H1 (cell line): Measurements from ENCODE around the gene CFAP91. TPM values are rescaled to one million over a fixed set of nuclear protein-coding genes. Genes with fewer than 3 reads are reported as not detected.

Source experiments
- CTCF ChIA-PET: fragments of 300-600 bp; sonication (Branson Sonifier 250); formaldehyde crosslinking; loops from one replicate; lab custom pipeline; 2021; ENCODE audit not compliant: partially characterized antibody; lab: Charles Lee
- POLR2A ChIA-PET: fragments of 300-600 bp; sonication (Branson Sonifier 250); formaldehyde crosslinking; loops from one replicate; lab custom pipeline; 2021; ENCODE audit warnings: inconsistent platforms; ENCODE audit not compliant: partially characterized antibody; lab: Charles Lee
- DNase-seq, 2 experiments: peaks; one replicate each; pipeline versions ENCODE4 v3.0.0 to v3.0.0-alpha.2; 2010 to 2022; ENCODE audit warnings: low spot score in 2 of 2, low read depth in 1 of 2, mixed read lengths in 1 of 2
- FAIRE-seq: peaks from 2 replicates; lab custom pipeline; 2011; peaks lifted over from hg19 to GRCh38; lab: Jason Lieb, UNC
- H2AFZ ChIP-seq: 2 replicates; pipeline ENCODE4 v1.8.1; 2012; ENCODE audit warnings: low read length, inconsistent platforms
- H2AK5ac ChIP-seq: 2 replicates; pipeline ENCODE4 v1.6.1; 2013; ENCODE audit warnings: low read depth, low read length
- H2BK120ac ChIP-seq: replicated peaks from 2 replicates; pipeline ENCODE3; 2013; ENCODE audit warnings: low read depth, low read length, inconsistent platforms
- H2BK12ac ChIP-seq: 2 replicates; pipeline ENCODE4 v1.6.1; 2013; ENCODE audit warnings: low read depth, low read length
- H2BK15ac ChIP-seq: 2 replicates; pipeline ENCODE4 v1.6.1; 2013; ENCODE audit warnings: low read length
- H2BK20ac ChIP-seq: 2 replicates; pipeline ENCODE4 v1.6.1; 2013; ENCODE audit warnings: low read length
- H2BK5ac ChIP-seq: 2 replicates; pipeline ENCODE4 v1.6.1; 2013; ENCODE audit warnings: low read depth, low read length
- H3K14ac ChIP-seq: 2 replicates; pipeline ENCODE4 v1.6.1; 2013; ENCODE audit warnings: inconsistent platforms; ENCODE audit not compliant: insufficient read length
- H3K18ac ChIP-seq: 2 replicates; pipeline ENCODE4 v1.6.1; 2013; ENCODE audit warnings: low read length; ENCODE audit errors: extremely low read depth
- H3K23ac ChIP-seq: 2 replicates; pipeline ENCODE4 v1.6.1; 2013; ENCODE audit warnings: inconsistent platforms; ENCODE audit not compliant: insufficient read length
- H3K23me2 ChIP-seq: 2 replicates; pipeline ENCODE4 v1.6.1; 2013; ENCODE audit warnings: low read depth, low read length
- H3K27ac ChIP-seq: 2 replicates; pipeline ENCODE4 v1.6.1; 2011; ENCODE audit warnings: low read depth, low read length, inconsistent platforms
- H3K27me3 ChIP-seq, 4 experiments: replicated peaks in 1 of 4; 1 replicate in 1 of 4; 2 replicates in 3 of 4; pipeline versions ENCODE4 v1.6.1 to v1.8.1; 2011 to 2013; ENCODE audit warnings: low read length in 3 of 4, mild to moderate bottlenecking in 3 of 4, inconsistent platforms in 2 of 4, mixed read lengths in 2 of 4, moderate library complexity in 1 of 4; ENCODE audit not compliant: control insufficient read depth in 3 of 4, insufficient read depth in 3 of 4; ENCODE audit errors: extremely low read depth in 1 of 4
- H3K36me3 ChIP-seq, 4 experiments: 2 replicates each; pipeline versions ENCODE4 v1.6.1 to v1.8.1; 2011 to 2013; ENCODE audit warnings: mild to moderate bottlenecking in 4 of 4, low read length in 3 of 4, moderate library complexity in 2 of 4, control low read depth in 1 of 4, inconsistent platforms in 1 of 4; ENCODE audit not compliant: insufficient read depth in 4 of 4, control insufficient read depth in 2 of 4
- H3K4ac ChIP-seq: replicated peaks from 2 replicates; pipeline ENCODE3; 2013; ENCODE audit warnings: low read length, low read depth, mixed read lengths, inconsistent platforms; ENCODE audit not compliant: insufficient read length
- H3K4me1 ChIP-seq, 4 experiments: replicated peaks in 1 of 4; 1 replicate in 1 of 4; 2 replicates in 3 of 4; pipeline versions ENCODE4 v1.6.1 to v1.8.1; 2011 to 2013; ENCODE audit warnings: low read length in 3 of 4, inconsistent platforms in 2 of 4, mixed read lengths in 1 of 4; ENCODE audit not compliant: insufficient read depth in 4 of 4, control insufficient read depth in 3 of 4
- H3K4me2 ChIP-seq, 2 experiments: 2 replicates each; pipeline versions ENCODE4 v1.6.1 to v1.8.1; 2011 to 2013; ENCODE audit warnings: low read depth in 2 of 2, low read length in 2 of 2, control low read depth in 1 of 2, inconsistent platforms in 1 of 2, mild to moderate bottlenecking in 1 of 2; ENCODE audit not compliant: insufficient read depth in 1 of 2
- H3K4me3 ChIP-seq, 4 experiments: fragments of 200-600, 300-600 bp in 1 of 4; sonication (generic), shearing (Covaris generic), sonication (Bioruptor Twin) in 1 of 4; 2 replicates each; pipeline versions ENCODE4 v1.5.1 to v1.8.1; 2011 to 2016; ENCODE audit warnings: low read length in 4 of 4, low read depth in 3 of 4, control low read depth in 2 of 4, inconsistent platforms in 2 of 4, mild to moderate bottlenecking in 2 of 4, mixed read lengths in 1 of 4, moderate library complexity in 1 of 4; ENCODE audit not compliant: insufficient read depth in 2 of 4; ENCODE audit errors: extremely low read depth in 1 of 4
- H3K56ac ChIP-seq: replicated peaks from 2 replicates; pipeline ENCODE3; 2013; ENCODE audit warnings: low read depth, mild to moderate bottlenecking, mixed read lengths, low read length, inconsistent platforms; ENCODE audit not compliant: insufficient read length
- H3K79me1 ChIP-seq: 2 replicates; pipeline ENCODE4 v1.6.1; 2013; ENCODE audit warnings: low read depth, low read length, control low read depth
- H3K79me2 ChIP-seq, 2 experiments: 2 replicates each; pipeline versions ENCODE4 v1.6.1 to v1.8.1; 2012 to 2013; ENCODE audit warnings: low read length in 2 of 2, mild to moderate bottlenecking in 2 of 2, inconsistent platforms in 1 of 2; ENCODE audit not compliant: insufficient read depth in 2 of 2, control insufficient read depth in 1 of 2
- H3K9ac ChIP-seq, 4 experiments: replicated peaks in 1 of 4; 1 replicate in 1 of 4; 2 replicates in 3 of 4; pipeline versions ENCODE4 v1.6.1 to v1.8.1; 2011 to 2013; ENCODE audit warnings: low read depth in 3 of 4, low read length in 3 of 4, control low read depth in 2 of 4, mild to moderate bottlenecking in 2 of 4, moderate library complexity in 2 of 4, inconsistent platforms in 1 of 4; ENCODE audit errors: extremely low read depth in 1 of 4
- H3K9me3 ChIP-seq, 2 experiments: 2 replicates each; pipeline versions ENCODE4 v1.6.1 to v1.8.1; 2012 to 2013; ENCODE audit warnings: mild to moderate bottlenecking in 2 of 2, moderate library complexity in 2 of 2, control low read depth in 1 of 2, inconsistent platforms in 1 of 2, low read depth in 1 of 2, low read length in 1 of 2, mixed read lengths in 1 of 2; ENCODE audit not compliant: insufficient read depth in 2 of 2
- H4K20me1 ChIP-seq, 2 experiments: replicated peaks in 1 of 2; 2 replicates each; pipeline versions ENCODE3 to v1.8.1; 2011 to 2013; ENCODE audit warnings: inconsistent platforms in 2 of 2, low read length in 2 of 2, mild to moderate bottlenecking in 1 of 2; ENCODE audit not compliant: insufficient read depth in 2 of 2, control insufficient read depth in 1 of 2
- H4K5ac ChIP-seq: 2 replicates; pipeline ENCODE4 v1.6.1; 2013; ENCODE audit warnings: low read length, low read depth, mixed read lengths, inconsistent platforms; ENCODE audit not compliant: insufficient read length
- H4K8ac ChIP-seq: 2 replicates; pipeline ENCODE4 v1.8.0; 2013; ENCODE audit warnings: mild to moderate bottlenecking, moderate library complexity, low read length, inconsistent platforms; ENCODE audit not compliant: insufficient read depth; ENCODE audit errors: extremely low read depth
- H4K91ac ChIP-seq: replicated peaks from 2 replicates; pipeline ENCODE3; 2013; ENCODE audit warnings: low read length, mixed read lengths, inconsistent platforms; ENCODE audit not compliant: insufficient read length
- ATF3 ChIP-seq: IDR thresholded peaks from 2 replicates; pipeline ENCODE4 v1.6.1; 2011; ENCODE audit warnings: low read depth, mild to moderate bottlenecking, low read length; ENCODE audit not compliant: insufficient read depth
- CHD2 ChIP-seq: IDR thresholded peaks from 2 replicates; pipeline ENCODE4 v1.6.1; 2012; ENCODE audit warnings: low read length, improper control_type of control experiment
- HDAC6 ChIP-seq: IDR thresholded peaks from one replicate; pipeline ENCODE4 v1.7.1; 2012; ENCODE audit warnings: low read depth, mild to moderate bottlenecking, inconsistent platforms, low read length, moderate library complexity
- KDM5A ChIP-seq: fragments of 200-600 bp; IDR thresholded peaks from 2 replicates; pipeline ENCODE4 v1.7.1; 2012; ENCODE audit warnings: mild to moderate bottlenecking, low read length, inconsistent platforms, mixed read lengths
- NANOG ChIP-seq: IDR thresholded peaks from 2 replicates; pipeline ENCODE4 v1.6.1; 2011; ENCODE audit warnings: low read length, low read depth, mild to moderate bottlenecking, inconsistent platforms; ENCODE audit not compliant: insufficient read depth, poor library complexity, severe bottlenecking
- SIX5 ChIP-seq: IDR thresholded peaks from 2 replicates; pipeline ENCODE4 v1.6.1; 2011; ENCODE audit warnings: mild to moderate bottlenecking, low read depth, low read length
- WGBS, 2 experiments: shearing (Covaris generic) in 1 of 2; methylation state at CpG; one replicate each; pipeline versions ENCODE4 v1.1.6 to v1.1.7; 2013 to 2015; ENCODE audit warnings: low lambda C conversion rate in 2 of 2, mixed read lengths in 2 of 2, inconsistent platforms in 1 of 2, low coverage in 1 of 2, missing lambda C conversion rate in 1 of 2; ENCODE audit not compliant: insufficient replicate concordance in 2 of 2, insufficient coverage in 1 of 2, insufficient read length in 1 of 2; ENCODE audit errors: extremely low coverage in 1 of 2, missing lambda C conversion rate in 1 of 2; 5-methylcytosine and 5-hydroxymethylcytosine counted together
- polyA plus RNA-seq, 7 experiments: library from polyadenylated mRNA; depleted of rRNA in 3 of 7; stranded (reverse) in 5 of 7; unstranded in 2 of 7; fragments of >200 nt in 5 of 7; fragments of 200-250 nt in 2 of 7; gene quantifications; 1 replicate in 5 of 7; 2 replicates in 1 of 7; 4 replicates in 1 of 7; pipeline versions ENCODE4 v1.2.1 to v1.2.3, GENCODE V29; 2011 to 2013; ENCODE audit warnings: missing spikeins in 2 of 7, mixed read lengths in 2 of 7
- total RNA-seq: library from RNA; stranded (reverse); fragmentation: NEBNext Ultra II Directional; extraction: Animal tissue kit (Norgen Biotek cat#: 25700); gene quantifications from 2 replicates; pipeline ENCODE4 v1.2.1, GENCODE V29; 2021

The CFAP91 gene
- total and polyA plus RNA-seq, 2 of the 8 experiments (the other 6 are each of a cell fraction or from before 2014, with no cell fraction given), result 5.4 to 7.4 TPM

- TF ChIP-seq CHD2 (no peak), SIX5 (no peak), ATF3 (no peak), KDM5A (no peak), HDAC6 (no peak), NANOG (no peak)
- TF ChIP-seq, all 59 proteins: peak for 0
- no peak overlapping the region for H3K9ac ChIP-seq
- no peak overlapping the region for H2BK15ac ChIP-seq
- H4K5ac ChIP-seq, result no peak overlapping the region
- H2AK5ac ChIP-seq, result no peak overlapping the region
- no peak overlapping the region for H3K56ac ChIP-seq
- H3K18ac ChIP-seq, result no peak overlapping the region
- no peaks in the 10 kb centered on the region for H3K27me3 ChIP-seq
- WGBS, 2 experiments, result 90% methylated on average over 3 of the region's 3 CpGs; no CpG with 5 or more reads in 1 of the 2 experiments
- H3K23ac ChIP-seq, result no peak overlapping the region
- DNase-seq (no peak), FAIRE-seq (no peak)
- no peaks in the 10 kb centered on the region for H3K4me1 ChIP-seq
- no peak overlapping the region for H2BK120ac ChIP-seq
- no peaks in the 10 kb centered on the region for H3K79me1 ChIP-seq
- no peaks in the 10 kb centered on the region for H3K79me2 ChIP-seq
- POLR2A ChIA-PET, result no interaction called here
- no peaks in the 10 kb centered on the region for H3K23me2 ChIP-seq
- H2BK20ac ChIP-seq, result no peak overlapping the region
- H2AFZ ChIP-seq, result no peak overlapping the region
- H2BK12ac ChIP-seq, result no peak overlapping the region
- CTCF ChIA-PET, result interaction anchor here (1.4 to 3.9 kb wide), 2 partner anchors 10 to 17 kb away, joined by 5 to 26 read pairs; no protein-coding TSS in a partner anchor
- H2BK5ac ChIP-seq, result no peak overlapping the region
- no peak overlapping the region for H3K4me2 ChIP-seq
- no peak overlapping the region for H4K91ac ChIP-seq
- no peak overlapping the region for H3K27ac ChIP-seq
- no peaks in the 10 kb centered on the region; a peak in 1 of 8 replicates for H3K36me3 ChIP-seq
- no peaks in the 10 kb centered on the region for H3K9me3 ChIP-seq
- H3K4ac ChIP-seq, result no peak overlapping the region
- no peak overlapping the region for H3K14ac ChIP-seq
- no peak overlapping the region for H4K8ac ChIP-seq
- no peaks in the 10 kb centered on the region for H4K20me1 ChIP-seq
- no peak overlapping the region for H3K4me3 ChIP-seq
Measured at GRCh38 chr3:119751423-119751822, 48.6 kb downstream of the CFAP91 start.
